H7 (cell line): ENCODE data around the gene IBA57. TPM values are rescaled to one million over a fixed set of nuclear protein-coding genes. Genes with fewer than 3 reads are reported as not detected.
A peak's percentile ranks its signal among the peaks of the same experiment; 100 is the strongest.
"Not testable (repeated sequence)": the region's sequence is repeated elsewhere in the genome, so short reads cannot be mapped to it uniquely, and the experiment has no call there.

Experiments
- DNase-seq: peaks from one replicate; pipeline ENCODE4 v3.0.0; 2012
- H3K27me3 ChIP-seq: 2 replicates; pipeline ENCODE4 v1.6.0; 2011; ENCODE audit warnings: mild to moderate bottlenecking, low read length; ENCODE audit not compliant: control insufficient read depth, insufficient read depth
- H3K36me3 ChIP-seq: replicated peaks from 2 replicates; pipeline ENCODE4 v1.5.1; 2011; ENCODE audit warnings: low read length; ENCODE audit not compliant: control insufficient read depth, insufficient read depth
- H3K4me3 ChIP-seq: 2 replicates; pipeline ENCODE4 v1.5.1; 2011; ENCODE audit warnings: low read depth, mild to moderate bottlenecking, control low read depth, low read length, moderate library complexity; ENCODE audit not compliant: insufficient read depth
- total RNA-seq: library from RNA; depleted of rRNA; stranded (reverse); fragments of >200 nt; shearing (Covaris generic); gene quantifications from 2 replicates; pipeline ENCODE4 v1.2.3, GENCODE V29; 2014

The IBA57 gene
- total RNA-seq, 1 experiment from 2014 or later, result 23.3 TPM

DNA sequence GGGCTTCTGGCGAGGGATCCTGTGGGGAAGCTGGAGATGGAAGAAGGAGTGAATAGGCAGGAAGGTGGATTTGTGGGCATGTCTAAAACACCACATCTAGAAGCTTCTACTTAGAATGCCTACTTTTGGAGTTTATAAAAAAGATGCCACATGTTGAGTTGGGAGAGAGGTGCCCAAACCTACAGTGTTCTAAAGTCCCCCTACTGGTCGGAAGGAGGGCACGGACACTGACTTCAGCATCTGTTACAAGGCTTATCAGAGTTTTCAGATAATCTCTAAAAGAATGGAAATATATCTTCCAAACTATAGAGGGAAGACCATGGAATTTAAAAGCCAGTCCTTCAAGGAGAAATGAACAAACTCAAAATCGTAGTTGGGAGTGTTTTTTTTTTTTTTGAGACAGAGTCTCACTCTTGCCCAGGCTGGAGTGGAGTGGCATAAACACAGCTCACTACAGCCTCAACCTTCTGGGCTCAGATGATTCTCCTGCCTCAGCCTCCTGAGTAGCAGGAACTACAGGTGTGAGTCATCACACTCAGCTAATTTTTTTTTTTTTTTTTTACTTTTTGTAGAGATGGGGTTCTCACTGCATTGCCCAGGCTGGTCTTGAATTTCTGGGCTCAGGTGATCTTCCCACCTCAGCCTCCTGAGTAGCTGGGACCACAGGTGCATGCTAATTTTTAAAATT is 14.8 kb downstream of the IBA57 start:
- Histone ChIP-seq H3K27me3 (no peaks in the 10 kb centered on the region), H3K36me3 (no peaks in the 10 kb centered on the region), H3K4me3 (no peak overlapping the region)
- peak; percentile 61 for DNase-seq

- DNase-seq, result no peak
- Histone ChIP-seq H3K4me3 (no peak overlapping the region), H3K27me3 (no peaks in the 10 kb centered on the region), H3K36me3 (no peaks in the 10 kb centered on the region)
These were observed 15.5 kb downstream of the IBA57 start for GRCh38 chr1:228180959-228181644.

DNA sequence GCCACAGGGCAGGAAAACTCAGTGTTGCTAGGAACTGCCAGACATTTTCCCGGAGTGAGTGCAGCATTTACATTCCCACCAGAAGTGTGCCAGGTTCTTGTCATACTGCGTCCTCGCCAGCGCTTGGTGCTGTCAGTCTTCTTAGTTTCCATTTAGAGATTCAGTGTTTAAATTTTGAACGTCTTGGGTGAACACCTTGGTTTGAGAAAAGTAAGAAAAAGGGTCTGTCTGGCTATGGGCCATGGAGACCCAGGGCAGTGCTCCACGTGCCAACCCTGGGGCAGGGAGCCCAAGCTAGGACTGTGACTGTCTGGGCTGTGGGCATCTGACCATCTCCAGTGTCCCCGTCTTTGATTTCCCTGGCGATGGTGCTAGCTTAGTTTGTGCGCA is 16.0 kb downstream of the IBA57 start:
- Histone ChIP-seq H3K36me3 (no peaks in the 10 kb centered on the region), H3K27me3 (no peaks in the 10 kb centered on the region), H3K4me3 (no peak overlapping the region)
- DNase-seq, result no peak

DNA sequence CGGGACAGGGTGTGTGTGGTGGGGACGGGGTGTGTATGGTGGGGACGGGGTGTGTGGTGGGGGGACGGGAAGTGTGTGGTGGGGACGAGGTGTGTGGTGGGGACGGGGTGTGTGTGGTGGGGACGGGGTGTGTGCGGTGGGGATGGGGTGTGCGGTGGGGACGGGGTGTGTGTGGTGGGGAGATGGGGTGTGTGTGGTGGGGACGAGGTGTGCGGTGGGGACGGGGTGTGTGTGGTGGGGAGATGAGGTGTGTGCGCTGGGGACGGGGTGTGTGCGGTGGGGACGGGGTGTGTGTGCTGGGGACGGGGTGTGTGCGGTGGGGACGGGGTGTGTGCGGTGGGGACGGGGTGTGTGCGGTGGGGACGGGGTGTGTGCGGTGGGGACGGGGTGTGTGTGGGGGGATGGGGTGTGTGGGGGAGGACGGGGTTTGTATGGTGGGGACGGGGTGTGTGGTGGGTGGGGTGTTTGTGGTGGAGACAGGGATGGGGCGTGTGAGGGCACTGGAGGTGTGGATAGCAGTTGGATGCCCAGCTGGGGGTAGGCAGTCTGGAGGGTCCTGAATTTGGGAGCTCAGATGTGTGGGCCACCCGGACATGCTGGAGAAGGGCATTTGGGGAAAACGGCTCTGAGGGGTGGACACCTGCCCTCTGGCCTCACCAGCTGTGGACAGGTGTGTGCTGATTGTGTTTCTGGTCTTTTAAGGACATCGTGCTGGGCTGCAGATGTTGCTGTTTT is 16.9 kb downstream of the IBA57 start:
- no peaks in the 10 kb centered on the region for H3K36me3 ChIP-seq
- no peak for DNase-seq
- H3K4me3 ChIP-seq, result no peak overlapping the region
- no peaks in the 10 kb centered on the region for H3K27me3 ChIP-seq

GRCh38 chr1:228184152-228184551 is 18.5 kb downstream of the IBA57 start:
- no peaks in the 10 kb centered on the region for H3K36me3 ChIP-seq
- H3K27me3 ChIP-seq, result no peaks in the 10 kb centered on the region
- DNase-seq, result no peak
- H3K4me3 ChIP-seq, result no peak overlapping the region

DNA sequence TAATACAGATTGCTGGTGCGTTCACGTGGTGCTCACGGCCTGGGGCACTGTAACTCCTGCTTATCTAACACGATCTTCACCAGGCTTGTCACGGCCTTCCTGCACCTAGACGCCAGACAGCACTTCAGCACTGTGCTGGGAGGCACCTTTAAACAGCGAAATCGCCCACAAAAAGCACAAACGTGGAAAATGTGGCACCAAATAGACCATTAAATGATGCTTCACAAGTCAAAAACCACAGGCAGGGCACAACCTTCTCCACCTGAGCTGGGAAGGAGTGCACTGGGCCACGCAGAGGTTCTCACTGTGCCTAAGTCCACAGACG is 20.0 kb downstream of the IBA57 start:
- no peaks in the 10 kb centered on the region for H3K27me3 ChIP-seq
- no peak overlapping the region for H3K4me3 ChIP-seq
- DNase-seq, result no peak
- no peaks in the 10 kb centered on the region for H3K36me3 ChIP-seq

DNA sequence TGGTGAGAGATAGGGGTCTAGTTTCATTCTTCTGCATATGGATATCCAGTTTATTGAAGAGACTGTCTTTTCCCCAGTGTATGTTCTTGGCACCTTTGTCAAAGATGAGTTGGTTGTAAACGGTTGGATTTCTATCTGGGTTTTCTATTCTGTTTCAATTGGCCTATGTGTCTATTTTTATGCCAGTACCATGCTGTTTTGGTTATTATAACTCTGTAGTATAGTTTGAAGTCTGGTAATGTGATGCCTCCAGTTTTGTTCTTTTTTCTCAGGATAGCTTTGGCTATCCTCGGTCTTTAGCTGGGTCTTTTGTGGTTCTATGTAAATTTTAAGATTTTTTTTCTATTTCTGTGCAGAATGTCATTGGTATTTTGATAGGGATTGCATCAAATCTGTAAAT is 22.6 kb downstream of the IBA57 start:
- not testable (repeated sequence) for H3K36me3 ChIP-seq, DNase-seq, H3K27me3 ChIP-seq, H3K4me3 ChIP-seq

- DNase-seq, result no peak
- Histone ChIP-seq H3K4me3 (no peak overlapping the region), H3K27me3 (no peaks in the 10 kb centered on the region), H3K36me3 (no peaks in the 10 kb centered on the region)
These were observed 24.6 kb downstream of the IBA57 start for GRCh38 chr1:228190182-228190581.

DNA sequence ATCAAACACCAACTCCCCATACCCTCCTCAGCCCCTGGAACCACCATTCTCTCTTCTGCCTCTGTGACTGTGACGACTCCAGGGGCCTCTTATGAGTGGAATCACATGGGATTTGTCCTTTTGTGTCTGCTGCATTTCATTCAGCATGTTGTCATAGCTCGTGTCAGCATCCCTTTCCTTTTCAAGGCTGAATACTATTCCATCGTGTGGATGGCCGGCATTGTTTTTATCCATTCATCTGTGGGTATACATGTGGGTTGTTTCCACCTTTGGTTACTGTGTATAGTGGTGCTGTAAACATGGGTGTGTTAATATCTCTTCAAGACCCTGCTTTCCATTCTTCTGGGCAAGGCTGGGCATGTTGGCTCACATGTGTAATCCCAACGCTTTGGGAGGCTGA is 25.2 kb downstream of the IBA57 start:
- no peaks in the 10 kb centered on the region for H3K36me3 ChIP-seq
- no peak overlapping the region for H3K4me3 ChIP-seq
- H3K27me3 ChIP-seq, result no peaks in the 10 kb centered on the region
- no peak for DNase-seq

DNA sequence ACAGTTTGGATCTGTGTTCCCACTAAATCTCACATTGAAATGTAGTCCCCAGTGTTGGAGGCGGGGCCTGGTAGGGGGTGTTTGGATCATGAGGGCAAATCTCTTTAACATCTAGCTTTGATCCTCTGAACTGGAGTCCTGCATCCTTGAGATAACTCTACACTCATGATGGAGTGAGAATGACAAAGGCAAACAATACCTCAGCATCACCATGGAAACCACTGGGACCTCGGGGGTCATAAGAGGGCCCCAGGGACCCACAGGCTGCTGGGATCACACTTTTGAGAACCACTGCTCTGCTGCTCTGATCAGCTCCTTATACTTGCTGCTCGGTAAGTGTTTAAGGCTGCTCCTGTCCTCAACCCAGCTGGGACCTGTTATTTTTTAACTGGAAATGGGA is 28.8 kb downstream of the IBA57 start:
- DNase-seq, result no peak
- Histone ChIP-seq H3K36me3 (no peaks in the 10 kb centered on the region), H3K27me3 (no peaks in the 10 kb centered on the region), H3K4me3 (no peak overlapping the region)

DNA sequence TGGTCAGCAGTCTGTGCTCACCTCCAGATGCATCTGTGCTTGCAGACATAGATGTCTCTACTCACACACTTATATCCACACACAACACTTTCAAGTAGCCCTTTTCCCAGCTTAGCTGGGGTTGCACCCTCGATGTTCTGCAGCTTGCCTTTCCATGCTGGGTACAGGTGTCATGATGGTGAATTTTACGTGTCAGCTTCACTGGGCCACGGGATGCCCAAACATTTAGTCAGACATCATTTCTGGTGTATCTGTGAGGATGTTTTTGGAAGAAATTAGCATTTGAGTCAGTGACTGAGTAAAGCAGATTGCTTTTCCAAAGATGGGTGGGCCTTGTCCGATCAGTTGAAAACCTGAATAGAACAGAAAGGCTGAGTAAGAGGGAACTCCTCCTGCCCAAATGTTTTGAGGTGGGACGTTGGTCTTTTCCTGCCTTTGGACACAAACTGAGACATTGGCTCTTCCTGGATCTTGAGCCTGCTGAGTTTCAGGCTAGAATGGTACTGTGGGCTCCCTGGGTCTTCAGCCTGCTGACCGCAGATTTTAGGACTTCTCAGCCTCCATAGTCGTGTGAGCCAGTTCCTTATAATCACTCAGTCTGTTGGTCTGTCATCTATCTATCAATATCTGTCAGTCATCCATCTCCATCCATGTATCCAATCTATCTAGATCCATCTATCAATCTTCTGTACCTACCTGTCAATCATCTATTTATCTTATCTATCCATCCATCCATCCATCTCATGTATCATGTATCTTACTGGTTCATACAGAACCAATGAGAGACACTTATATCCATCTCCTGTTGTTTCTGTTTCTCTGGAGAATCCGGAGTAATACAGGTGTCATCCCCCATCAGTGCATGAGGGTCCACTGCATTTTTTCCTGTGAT is 29.6 kb downstream of the IBA57 start:
- no peak for DNase-seq

GRCh38 chr1:228197555-228198147 is 32.0 kb downstream of the IBA57 start:
- H3K36me3 ChIP-seq, result no peaks in the 10 kb centered on the region
- no peak for DNase-seq
- no peak overlapping the region for H3K4me3 ChIP-seq
- H3K27me3 ChIP-seq, result no peaks in the 10 kb centered on the region

More for the DNA sequence above, 29.6 kb downstream of the IBA57 start:
- H3K27me3 ChIP-seq, result no peaks in the 10 kb centered on the region
- H3K36me3 ChIP-seq, result no peaks in the 10 kb centered on the region
- no peak overlapping the region for H3K4me3 ChIP-seq

- Histone ChIP-seq H3K36me3 (no peaks in the 10 kb centered on the region), H3K4me3 (no peak overlapping the region), H3K27me3 (peaks cover 3% of the 10 kb centered on the region; the same call in 1 of the 2 replicates)
- no peak for DNase-seq
These were observed 33.5 kb downstream of the IBA57 start for GRCh38 chr1:228198977-228199590.

DNA sequence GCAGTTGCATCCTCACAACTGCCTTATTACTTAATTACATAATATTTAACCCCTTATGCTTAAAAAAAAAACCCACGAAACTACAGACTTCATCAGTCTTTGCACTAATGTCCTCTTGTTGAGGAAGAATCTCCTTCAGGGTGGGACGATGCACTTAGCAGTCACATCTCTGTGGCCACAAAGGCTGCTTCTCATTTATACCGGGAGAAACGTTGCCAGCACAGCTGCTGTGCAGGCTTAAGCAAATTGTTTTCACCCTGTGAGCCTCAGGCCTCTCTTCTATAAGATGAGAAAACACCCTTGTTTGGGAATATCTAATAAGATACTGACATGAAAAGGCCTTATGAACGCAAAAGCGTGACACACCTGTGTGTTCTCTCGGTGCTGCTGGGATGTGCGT is 39.4 kb downstream of the IBA57 start:
- H3K4me3 ChIP-seq, result no peak overlapping the region
- no peaks in the 10 kb centered on the region for H3K36me3 ChIP-seq
- H3K27me3 ChIP-seq, result peaks cover 3% of the 10 kb centered on the region; the same call in 1 of the 2 replicates
- no peak for DNase-seq
